SK-N-SH treated with all-trans-retinoic acid at 6 μM for 48 hours (cell line): Measurements from ENCODE around the gene UQCR11.

Experiments
- ATAC-seq: fragments of 200-7000 bp; cut with Tn5 transposase; 3 replicates; pipeline ENCODE4 v1.9.1; 2020; ENCODE audit warnings: mild to moderate bottlenecking, moderate library complexity
- ARNTL ChIP-seq: fragments of 450-650 bp; formaldehyde crosslinking; IDR thresholded peaks from 2 replicates; pipeline ENCODE4 v1.5.0; 2020; ENCODE audit warnings: low read depth, mild to moderate bottlenecking, moderate library complexity, borderline replicate concordance
- BACH2 ChIP-seq: fragments of 250-450 bp; sonication (Bioruptor Pico); IDR thresholded peaks from 2 replicates; pipeline ENCODE4 v1.9.0; 2021; ENCODE audit warnings: mild to moderate bottlenecking, borderline replicate concordance
- CSDC2 ChIP-seq: fragments of 250-450 bp; sonication (Bioruptor Pico); IDR thresholded peaks from 2 replicates; pipeline ENCODE4 v1.5.0; 2020; ENCODE audit warnings: mild to moderate bottlenecking, moderate library complexity
- ESRRG ChIP-seq: fragments of 250-450 bp; sonication (Bioruptor Pico); IDR thresholded peaks from 2 replicates; pipeline ENCODE4 v1.6.1; 2021; ENCODE audit warnings: mild to moderate bottlenecking
- GLIS3 ChIP-seq: fragments of 250-450 bp; sonication (Bioruptor Pico); IDR thresholded peaks from 2 replicates; pipeline ENCODE4 v1.5.0; 2020; ENCODE audit warnings: mild to moderate bottlenecking, moderate library complexity
- ISL1 ChIP-seq: fragments of 250-450 bp; sonication (Bioruptor Pico); IDR thresholded peaks from 2 replicates; pipeline ENCODE4 v2.1.2; 2022; ENCODE audit warnings: mild to moderate bottlenecking, moderate library complexity
- OSR1 ChIP-seq: fragments of 250-450 bp; sonication (Bioruptor Pico); IDR thresholded peaks from 2 replicates; pipeline ENCODE4 v1.8.0; 2022; ENCODE audit warnings: moderate library complexity, mild to moderate bottlenecking, inconsistent platforms
- PPARA ChIP-seq: fragments of 250-450 bp; sonication (Bioruptor Pico); IDR thresholded peaks from 2 replicates; pipeline ENCODE4 v1.5.0; 2020; ENCODE audit warnings: mild to moderate bottlenecking, borderline replicate concordance
- RARB ChIP-seq: fragments of 250-450 bp; sonication (Bioruptor Pico); IDR thresholded peaks from 2 replicates; pipeline ENCODE4 v1.8.0; 2021; ENCODE audit warnings: mild to moderate bottlenecking, moderate library complexity
- SNAI2 ChIP-seq: fragments of 250-450 bp; sonication (Bioruptor Pico); IDR thresholded peaks from 2 replicates; pipeline ENCODE4 v1.5.0; 2020; ENCODE audit warnings: mild to moderate bottlenecking, moderate library complexity
- TCF4 ChIP-seq: fragments of 250-450 bp; sonication (Bioruptor Pico); IDR thresholded peaks from 2 replicates; pipeline ENCODE4 v1.8.0; 2021; ENCODE audit warnings: mild to moderate bottlenecking, moderate library complexity, borderline replicate concordance
- TOX ChIP-seq: fragments of 250-450 bp; sonication (Bioruptor Pico); IDR thresholded peaks from 2 replicates; pipeline ENCODE4 v1.8.0; 2021; ENCODE audit warnings: mild to moderate bottlenecking, moderate library complexity, borderline replicate concordance
- ZC3H10 ChIP-seq: fragments of 250-450 bp; sonication (Bioruptor Pico); IDR thresholded peaks from 2 replicates; pipeline ENCODE4 v1.5.1; 2021; ENCODE audit warnings: mild to moderate bottlenecking, moderate library complexity
- ZFP3 ChIP-seq: fragments of 250-450 bp; sonication (Bioruptor Pico); IDR thresholded peaks from 2 replicates; pipeline ENCODE4 v1.5.0; 2020; ENCODE audit warnings: mild to moderate bottlenecking, moderate library complexity
- ZFP30 ChIP-seq: fragments of 450-650 bp; formaldehyde crosslinking; IDR thresholded peaks from 2 replicates; pipeline ENCODE4 v1.5.0; 2022; ENCODE audit warnings: mild to moderate bottlenecking, moderate library complexity
- ZNF565 ChIP-seq: fragments of 450-650 bp; formaldehyde crosslinking; conservative IDR thresholded peaks from 2 replicates; pipeline ENCODE4 v1.5.0; 2020; ENCODE audit warnings: low read depth, mild to moderate bottlenecking, moderate library complexity
- ZNF8 ChIP-seq: fragments of 450-650 bp; formaldehyde crosslinking; IDR thresholded peaks from 2 replicates; pipeline ENCODE4 v1.5.0; 2020; ENCODE audit warnings: mild to moderate bottlenecking, moderate library complexity
- TF ChIP-seq, protein P1 (sequence below): fragments of 250-450 bp; sonication (Bioruptor Pico); IDR thresholded peaks from 2 replicates; pipeline ENCODE4 v1.8.0; 2021; ENCODE audit warnings: low read depth, mild to moderate bottlenecking, moderate library complexity, borderline replicate concordance
- TF ChIP-seq, protein P2 (sequence below): fragments of 250-450 bp; sonication (Bioruptor Pico); IDR thresholded peaks from 2 replicates; pipeline ENCODE4 v1.5.1; 2020; ENCODE audit warnings: low read depth, mild to moderate bottlenecking, moderate library complexity
- TF ChIP-seq, protein P3 (sequence below): fragments of 250-450 bp; sonication (Bioruptor Pico); IDR thresholded peaks from 2 replicates; pipeline ENCODE4 v1.8.0; 2020; ENCODE audit warnings: mild to moderate bottlenecking, moderate library complexity, borderline replicate concordance

UQCR11 gene

DNA sequence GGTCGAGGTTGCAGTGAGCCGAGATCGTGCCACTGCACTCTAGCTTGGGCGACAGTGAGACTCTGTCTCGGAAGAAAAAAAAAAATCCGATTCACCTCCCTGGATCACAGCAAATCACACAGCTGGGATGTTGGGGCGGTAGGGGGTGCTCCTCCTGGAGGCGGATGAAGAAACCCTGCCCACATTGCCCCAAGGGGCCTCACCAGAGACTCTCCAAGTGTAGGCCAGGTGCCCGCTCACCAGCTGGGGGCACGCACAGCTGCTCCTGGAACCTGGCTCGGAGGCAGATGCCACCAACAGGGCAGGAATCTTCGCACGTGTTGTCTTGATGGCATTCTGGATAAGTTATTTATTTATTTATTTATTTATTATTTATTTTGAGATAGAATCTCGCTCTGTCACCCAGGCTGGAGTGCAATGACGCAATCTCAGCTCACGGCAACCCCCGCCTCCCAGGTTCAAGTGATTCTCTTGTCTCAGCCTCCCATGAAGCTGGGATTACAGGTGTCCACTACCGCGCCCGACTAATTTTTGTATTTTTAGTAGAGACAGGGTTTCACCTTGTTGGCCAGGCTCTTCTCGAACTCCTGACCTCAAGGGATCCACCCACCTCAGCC lies 3.1 kb downstream of the UQCR11 start:
- ATAC-seq: no peak

DNA sequence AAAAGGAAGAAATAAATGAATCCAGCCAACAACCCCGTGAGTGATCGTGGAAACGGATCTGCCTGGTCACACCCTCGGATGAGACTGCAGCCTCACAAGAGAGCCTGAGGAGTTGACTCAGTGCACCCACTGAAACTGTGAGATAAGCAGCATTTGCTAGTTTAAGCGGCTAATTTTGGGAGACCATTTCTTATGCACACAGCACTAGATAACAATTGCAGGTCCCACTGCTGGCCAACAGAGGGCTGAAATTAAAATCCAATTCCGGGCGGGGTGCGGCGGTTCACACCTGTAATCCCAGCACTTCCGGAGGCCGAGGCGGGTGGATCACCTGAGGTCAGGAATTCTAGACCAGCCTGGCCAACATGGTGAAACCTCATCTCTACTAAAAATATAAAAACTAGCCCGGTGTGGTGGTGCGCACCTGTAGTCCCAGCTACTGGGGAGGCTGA lies 3.6 kb downstream of the UQCR11 start:
- TF ChIP-seq BACH2 (CRISPR knock-in tag): no peak
- TF ChIP-seq ZNF8 (CRISPR knock-in tag): no peak
- no peak for TF ChIP-seq GLIS3 (CRISPR knock-in tag)
- TF ChIP-seq, all 23 proteins: peak for 0

More for the DNA sequence above, 3.1 kb downstream of the UQCR11 start:
- TF ChIP-seq ZC3H10 (CRISPR knock-in tag): no peak
- TF ChIP-seq, protein P1, sequence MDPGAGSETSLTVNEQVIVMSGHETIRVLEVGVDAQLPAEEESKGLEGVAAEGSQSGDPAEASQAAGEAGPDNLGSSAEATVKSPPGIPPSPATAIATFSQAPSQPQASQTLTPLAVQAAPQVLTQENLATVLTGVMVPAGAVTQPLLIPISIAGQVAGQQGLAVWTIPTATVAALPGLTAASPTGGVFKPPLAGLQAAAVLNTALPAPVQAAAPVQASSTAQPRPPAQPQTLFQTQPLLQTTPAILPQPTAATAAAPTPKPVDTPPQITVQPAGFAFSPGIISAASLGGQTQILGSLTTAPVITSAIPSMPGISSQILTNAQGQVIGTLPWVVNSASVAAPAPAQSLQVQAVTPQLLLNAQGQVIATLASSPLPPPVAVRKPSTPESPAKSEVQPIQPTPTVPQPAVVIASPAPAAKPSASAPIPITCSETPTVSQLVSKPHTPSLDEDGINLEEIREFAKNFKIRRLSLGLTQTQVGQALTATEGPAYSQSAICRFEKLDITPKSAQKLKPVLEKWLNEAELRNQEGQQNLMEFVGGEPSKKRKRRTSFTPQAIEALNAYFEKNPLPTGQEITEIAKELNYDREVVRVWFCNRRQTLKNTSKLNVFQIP (CRISPR knock-in tag): no peak
- TF ChIP-seq TOX (CRISPR knock-in tag): no peak
- TF ChIP-seq, protein P2, sequence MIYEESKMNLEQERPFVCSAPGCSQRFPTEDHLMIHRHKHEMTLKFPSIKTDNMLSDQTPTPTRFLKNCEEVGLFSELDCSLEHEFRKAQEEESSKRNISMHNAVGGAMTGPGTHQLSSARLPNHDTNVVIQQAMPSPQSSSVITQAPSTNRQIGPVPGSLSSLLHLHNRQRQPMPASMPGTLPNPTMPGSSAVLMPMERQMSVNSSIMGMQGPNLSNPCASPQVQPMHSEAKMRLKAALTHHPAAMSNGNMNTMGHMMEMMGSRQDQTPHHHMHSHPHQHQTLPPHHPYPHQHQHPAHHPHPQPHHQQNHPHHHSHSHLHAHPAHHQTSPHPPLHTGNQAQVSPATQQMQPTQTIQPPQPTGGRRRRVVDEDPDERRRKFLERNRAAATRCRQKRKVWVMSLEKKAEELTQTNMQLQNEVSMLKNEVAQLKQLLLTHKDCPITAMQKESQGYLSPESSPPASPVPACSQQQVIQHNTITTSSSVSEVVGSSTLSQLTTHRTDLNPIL (CRISPR knock-in tag): no peak

GRCh38 chr19:1599460-1599846 lies 5.8 kb downstream of the UQCR11 start:
- ATAC-seq: no peak
- TF ChIP-seq ZFP3 (CRISPR knock-in tag) (no peak), SNAI2 (CRISPR knock-in tag) (no peak), CSDC2 (CRISPR knock-in tag) (no peak), OSR1 (CRISPR knock-in tag) (no peak), ARNTL (CRISPR knock-in tag) (no peak), RARB (CRISPR knock-in tag) (no peak), ZNF565 (CRISPR knock-in tag) (no peak), BACH2 (CRISPR knock-in tag) (no peak), ESRRG (CRISPR knock-in tag) (no peak)

More for the DNA sequence above, 3.6 kb downstream of the UQCR11 start:
- no peak for ATAC-seq

DNA sequence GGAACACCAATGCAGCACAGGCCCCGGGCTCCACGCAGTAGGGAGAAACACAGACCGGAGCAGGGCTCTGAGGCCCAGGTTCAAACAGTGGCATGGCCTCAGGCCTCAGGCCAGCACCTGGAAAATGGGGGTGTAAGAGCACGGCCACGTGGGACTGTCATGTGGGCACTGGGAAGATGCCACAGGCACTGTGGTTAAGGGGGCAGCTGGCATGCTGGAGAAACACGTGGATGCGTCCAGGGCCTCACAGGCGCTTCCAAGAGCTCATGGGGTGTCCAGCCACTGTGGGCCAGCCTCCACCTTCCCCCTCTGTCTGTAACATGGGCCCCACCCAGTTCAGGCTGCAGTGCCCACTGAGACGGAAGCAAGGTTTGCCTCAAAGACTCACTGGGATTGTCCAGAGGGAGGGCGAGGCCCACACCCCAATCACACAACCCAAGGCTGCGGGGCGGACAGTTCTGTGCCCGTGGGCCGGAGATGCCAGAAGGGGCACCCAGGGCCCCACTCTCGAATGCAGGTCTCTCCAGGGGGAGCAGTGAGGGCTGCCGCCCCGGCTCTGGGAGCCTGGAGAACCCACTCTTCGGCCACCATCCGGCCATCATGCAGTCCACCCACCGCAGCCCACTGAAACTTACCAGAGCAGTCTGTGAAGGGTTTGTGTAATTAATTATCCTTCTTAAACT lies 6.3 kb downstream of the UQCR11 start:
- no peak for ATAC-seq
- TF ChIP-seq ESRRG (CRISPR knock-in tag) (no peak), BACH2 (CRISPR knock-in tag) (no peak), RARB (CRISPR knock-in tag) (no peak), SNAI2 (CRISPR knock-in tag) (no peak), TCF4 (no peak), TOX (CRISPR knock-in tag) (no peak), ZNF565 (CRISPR knock-in tag) (no peak)
- TF ChIP-seq, protein P2 (CRISPR knock-in tag): no peak
- TF ChIP-seq, all 23 proteins: peak for 0

GRCh38 chr19:1593501-1593772 lies 11.8 kb downstream of the UQCR11 start:
- no peak for ATAC-seq
- TF ChIP-seq ZNF565 (CRISPR knock-in tag): no peak
- TF ChIP-seq ISL1 (CRISPR knock-in tag): no peak
- TF ChIP-seq ESRRG (CRISPR knock-in tag): no peak
- no peak for TF ChIP-seq ZC3H10 (CRISPR knock-in tag)
- no peak for TF ChIP-seq ZFP30 (CRISPR knock-in tag)
- TF ChIP-seq PPARA (CRISPR knock-in tag): no peak
- no peak for TF ChIP-seq RARB (CRISPR knock-in tag)
- TF ChIP-seq GLIS3 (CRISPR knock-in tag): no peak
- TF ChIP-seq, protein P2 (CRISPR knock-in tag): no peak
- no peak for TF ChIP-seq BACH2 (CRISPR knock-in tag)
- TF ChIP-seq, protein P3, sequence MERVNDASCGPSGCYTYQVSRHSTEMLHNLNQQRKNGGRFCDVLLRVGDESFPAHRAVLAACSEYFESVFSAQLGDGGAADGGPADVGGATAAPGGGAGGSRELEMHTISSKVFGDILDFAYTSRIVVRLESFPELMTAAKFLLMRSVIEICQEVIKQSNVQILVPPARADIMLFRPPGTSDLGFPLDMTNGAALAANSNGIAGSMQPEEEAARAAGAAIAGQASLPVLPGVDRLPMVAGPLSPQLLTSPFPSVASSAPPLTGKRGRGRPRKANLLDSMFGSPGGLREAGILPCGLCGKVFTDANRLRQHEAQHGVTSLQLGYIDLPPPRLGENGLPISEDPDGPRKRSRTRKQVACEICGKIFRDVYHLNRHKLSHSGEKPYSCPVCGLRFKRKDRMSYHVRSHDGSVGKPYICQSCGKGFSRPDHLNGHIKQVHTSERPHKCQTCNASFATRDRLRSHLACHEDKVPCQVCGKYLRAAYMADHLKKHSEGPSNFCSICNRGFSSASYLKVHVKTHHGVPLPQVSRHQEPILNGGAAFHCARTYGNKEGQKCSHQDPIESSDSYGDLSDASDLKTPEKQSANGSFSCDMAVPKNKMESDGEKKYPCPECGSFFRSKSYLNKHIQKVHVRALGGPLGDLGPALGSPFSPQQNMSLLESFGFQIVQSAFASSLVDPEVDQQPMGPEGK: no peak
- TF ChIP-seq TCF4: no peak
- no peak for TF ChIP-seq TOX (CRISPR knock-in tag)
- TF ChIP-seq, protein P1 (CRISPR knock-in tag): no peak
- TF ChIP-seq OSR1 (CRISPR knock-in tag): no peak
- no peak for TF ChIP-seq SNAI2 (CRISPR knock-in tag)
- TF ChIP-seq ZNF8 (CRISPR knock-in tag): no peak
